Activated CD4-positive, alpha-beta T cell treated with anti-CD3 and anti-CD28 coated beads, Interleukin-2, Interleukin-6, amounts not matched to agents 100 ng/mL and 50 ng/mL, durations not matched to agents 16 hours and 8 hours (primary cell): ENCODE results near the gene CLDND2.

Experiments used
- DNase-seq: peaks from one replicate; pipeline ENCODE4 v3.0.0-alpha.2; 2020

The CLDND2 gene

GRCh38 chr19:51380379-51380778 is 11.6 kb upstream of the CLDND2 start:
- no peak for DNase-seq

GRCh38 chr19:51377422-51377821 is 8.6 kb upstream of the CLDND2 start:
- no peak for DNase-seq

- DNase-seq = peak; percentile 76
These were observed 6.9 kb upstream of the CLDND2 start for GRCh38 chr19:51375504-51376221.

- DNase-seq = peak; percentile 94
These were observed 4.1 kb upstream of the CLDND2 start, which contains the start of gene NKG7 for GRCh38 chr19:51372649-51373504. Gene NKG7, minus strand, starts transcription at chr19:51372654. Its CDS starts 119 bp downstream, at chr19:51372535.

- DNase-seq = no peak
These were observed 3.3 kb upstream of the CLDND2 start for GRCh38 chr19:51372021-51372648.

GRCh38 chr19:51371186-51371690 is 2.4 kb upstream of the CLDND2 start:
- DNase-seq = no peak

- DNase-seq = no peak
These were observed 1.4 kb upstream of the CLDND2 start for GRCh38 chr19:51370230-51370629.

- peak; percentile 100 for DNase-seq
These were observed 1.0 kb downstream of the CLDND2 start for GRCh38 chr19:51367565-51368365.

- DNase-seq = no peak
These were observed 1.6 kb downstream of the CLDND2 start for GRCh38 chr19:51367255-51367564.

- DNase-seq = peak; percentile 99
These were observed 2.2 kb downstream of the CLDND2 start for GRCh38 chr19:51366389-51367254.

- no peak for DNase-seq
These were observed 2.8 kb downstream of the CLDND2 start, which contains the start of gene ETFB for GRCh38 chr19:51365965-51366388. Gene ETFB, minus strand, starts transcription at chr19:51366388. Its CDS starts 62 bp downstream, at chr19:51366326.

- peak; percentile 33 for DNase-seq
These were observed 3.4 kb downstream of the CLDND2 start for GRCh38 chr19:51365211-51365964.

GRCh38 chr19:51364200-51365106 is 4.3 kb downstream of the CLDND2 start:
- no peak for DNase-seq

- DNase-seq = no peak
These were observed 7.6 kb downstream of the CLDND2 start for GRCh38 chr19:51361239-51361638.

GRCh38 chr19:51359294-51359693 is 9.5 kb downstream of the CLDND2 start:
- no peak for DNase-seq

GRCh38 chr19:51357952-51358351 is 10.9 kb downstream of the CLDND2 start:
- DNase-seq = no peak

- no peak for DNase-seq
These were observed 12.5 kb downstream of the CLDND2 start for GRCh38 chr19:51356159-51356801.

GRCh38 chr19:51354742-51355148 is 14.1 kb downstream of the CLDND2 start:
- peak; percentile 49 for DNase-seq
